ENCODE data around the gene FADS2.

FADS2 gene

DNA sequence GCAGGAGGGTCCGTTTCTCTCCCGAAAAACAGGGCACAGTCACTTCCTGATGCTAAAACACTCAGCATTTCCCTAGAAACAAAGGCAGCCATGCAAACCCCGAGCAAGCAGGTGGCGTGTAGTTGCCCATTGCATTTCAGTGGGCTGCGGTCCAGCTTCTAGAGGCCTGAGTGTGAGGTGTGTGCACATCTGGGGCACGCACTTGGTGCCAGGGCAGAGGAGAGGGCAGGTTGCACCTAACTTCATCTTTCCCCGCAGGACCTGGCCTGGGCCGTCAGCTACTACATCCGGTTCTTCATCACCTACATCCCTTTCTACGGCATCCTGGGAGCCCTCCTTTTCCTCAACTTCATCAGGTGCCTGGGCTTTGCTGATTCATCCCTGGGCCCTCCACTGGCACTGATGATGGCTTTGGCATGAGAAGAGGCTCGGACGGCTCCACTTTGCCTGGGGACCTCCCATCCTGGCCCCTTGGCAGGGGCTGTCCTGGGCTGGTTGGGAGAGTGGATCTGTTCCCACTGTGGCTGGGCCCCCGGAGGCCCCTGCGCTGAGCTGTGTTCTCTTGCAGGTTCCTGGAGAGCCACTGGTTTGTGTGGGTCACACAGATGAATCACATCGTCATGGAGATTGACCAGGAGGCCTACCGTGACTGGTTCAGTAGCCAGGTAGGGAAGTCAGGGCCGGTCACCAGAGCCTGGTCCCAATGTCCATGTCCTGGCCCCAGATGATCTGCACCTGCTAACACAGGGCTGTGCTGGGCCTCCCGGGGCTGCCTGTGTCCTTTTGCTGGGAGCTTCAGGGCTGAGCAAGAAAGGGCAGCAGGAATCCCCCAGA lies 34.8 kb downstream of the FADS2 start:
- no peak for DNase-seq (ENCODE audit: low read depth)
- no peak overlapping the region for H3K4me3 ChIP-seq (ENCODE audit: low read depth, low read length)
- TF ChIP-seq, protein P1, sequence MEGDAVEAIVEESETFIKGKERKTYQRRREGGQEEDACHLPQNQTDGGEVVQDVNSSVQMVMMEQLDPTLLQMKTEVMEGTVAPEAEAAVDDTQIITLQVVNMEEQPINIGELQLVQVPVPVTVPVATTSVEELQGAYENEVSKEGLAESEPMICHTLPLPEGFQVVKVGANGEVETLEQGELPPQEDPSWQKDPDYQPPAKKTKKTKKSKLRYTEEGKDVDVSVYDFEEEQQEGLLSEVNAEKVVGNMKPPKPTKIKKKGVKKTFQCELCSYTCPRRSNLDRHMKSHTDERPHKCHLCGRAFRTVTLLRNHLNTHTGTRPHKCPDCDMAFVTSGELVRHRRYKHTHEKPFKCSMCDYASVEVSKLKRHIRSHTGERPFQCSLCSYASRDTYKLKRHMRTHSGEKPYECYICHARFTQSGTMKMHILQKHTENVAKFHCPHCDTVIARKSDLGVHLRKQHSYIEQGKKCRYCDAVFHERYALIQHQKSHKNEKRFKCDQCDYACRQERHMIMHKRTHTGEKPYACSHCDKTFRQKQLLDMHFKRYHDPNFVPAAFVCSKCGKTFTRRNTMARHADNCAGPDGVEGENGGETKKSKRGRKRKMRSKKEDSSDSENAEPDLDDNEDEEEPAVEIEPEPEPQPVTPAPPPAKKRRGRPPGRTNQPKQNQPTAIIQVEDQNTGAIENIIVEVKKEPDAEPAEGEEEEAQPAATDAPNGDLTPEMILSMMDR (IDR thresholded peaks at IDR 0.05; ENCODE audit: low read depth, low read length, missing control alignments), result no peak

- H3K4me3 ChIP-seq (ENCODE audit: low read depth, low read length), result no peak overlapping the region
- TF ChIP-seq, protein P1 (IDR thresholded peaks at IDR 0.05; ENCODE audit: low read depth, low read length, missing control alignments), result no peak
- DNase-seq (ENCODE audit: low read depth), result no peak
Observed at GRCh38 chr11:61863548-61864081, 35.5 kb downstream of the FADS2 start.

- H3K4me3 ChIP-seq (ENCODE audit: low read depth, low read length), result no peak overlapping the region
- TF ChIP-seq, protein P1 (IDR thresholded peaks at IDR 0.05; ENCODE audit: low read depth, low read length, missing control alignments), result no peak
- no peak for DNase-seq (ENCODE audit: low read depth)
Observed at GRCh38 chr11:61864814-61865775, 37.0 kb downstream of the FADS2 start.

DNA sequence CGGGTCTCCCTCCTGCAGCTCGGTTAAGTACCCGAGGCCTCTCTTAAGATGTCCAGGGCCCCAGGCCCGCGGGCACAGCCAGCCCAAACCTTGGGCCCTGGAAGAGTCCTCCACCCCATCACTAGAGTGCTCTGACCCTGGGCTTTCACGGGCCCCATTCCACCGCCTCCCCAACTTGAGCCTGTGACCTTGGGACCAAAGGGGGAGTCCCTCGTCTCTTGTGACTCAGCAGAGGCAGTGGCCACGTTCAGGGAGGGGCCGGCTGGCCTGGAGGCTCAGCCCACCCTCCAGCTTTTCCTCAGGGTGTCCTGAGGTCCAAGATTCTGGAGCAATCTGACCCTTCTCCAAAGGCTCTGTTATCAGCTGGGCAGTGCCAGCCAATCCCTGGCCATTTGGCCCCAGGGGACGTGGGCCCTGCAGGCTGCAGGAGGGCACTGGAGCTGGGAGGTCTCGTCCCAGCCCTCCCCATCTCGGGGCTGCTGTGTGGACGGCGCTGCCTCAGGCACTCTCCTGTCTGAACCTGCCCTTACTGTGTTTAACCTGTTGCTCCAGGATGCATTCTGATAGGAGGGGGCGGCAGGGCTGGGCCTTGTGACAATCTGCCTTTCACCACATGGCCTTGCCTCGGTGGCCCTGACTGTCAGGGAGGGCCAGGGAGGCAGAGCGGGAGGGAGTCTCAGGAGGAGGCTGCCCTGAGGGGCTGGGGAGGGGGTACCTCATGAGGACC lies 38.3 kb downstream of the FADS2 start:
- no peak overlapping the region for H3K4me3 ChIP-seq (ENCODE audit: low read depth, low read length)
- no peak for DNase-seq (ENCODE audit: low read depth)
- TF ChIP-seq, protein P1 (IDR thresholded peaks at IDR 0.05; ENCODE audit: low read depth, low read length, missing control alignments), result no peak

DNA sequence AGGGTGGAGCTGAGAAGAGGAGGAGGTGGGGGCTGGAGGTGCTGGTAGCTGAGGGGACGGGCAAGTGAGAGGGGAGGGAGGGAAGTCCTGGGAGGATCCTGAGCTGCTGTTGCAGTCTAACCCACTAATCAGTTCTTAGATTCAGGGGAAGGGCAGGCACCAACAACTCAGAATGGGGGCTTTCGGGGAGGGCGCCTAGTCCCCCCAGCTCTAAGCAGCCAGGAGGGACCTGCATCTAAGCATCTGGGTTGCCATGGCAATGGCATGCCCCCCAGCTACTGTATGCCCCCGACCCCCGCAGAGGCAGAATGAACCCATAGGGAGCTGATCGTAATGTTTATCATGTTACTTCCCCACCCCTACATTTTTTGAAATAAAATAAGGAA lies 38.9 kb downstream of the FADS2 start:
- TF ChIP-seq, protein P1 (IDR thresholded peaks at IDR 0.05; ENCODE audit: low read depth, low read length, missing control alignments), result no peak
- no peak for DNase-seq (ENCODE audit: low read depth)
- H3K4me3 ChIP-seq (ENCODE audit: low read depth, low read length), result no peak overlapping the region
